GM19238 (cell line): Measurements from ENCODE around the gene COL4A3.

Source experiments
- DNase-seq: peaks from one replicate; pipeline ENCODE4 v3.0.0; 2011; ENCODE audit warnings: low spot score; ENCODE audit not compliant: insufficient read length

Gene COL4A3

DNA sequence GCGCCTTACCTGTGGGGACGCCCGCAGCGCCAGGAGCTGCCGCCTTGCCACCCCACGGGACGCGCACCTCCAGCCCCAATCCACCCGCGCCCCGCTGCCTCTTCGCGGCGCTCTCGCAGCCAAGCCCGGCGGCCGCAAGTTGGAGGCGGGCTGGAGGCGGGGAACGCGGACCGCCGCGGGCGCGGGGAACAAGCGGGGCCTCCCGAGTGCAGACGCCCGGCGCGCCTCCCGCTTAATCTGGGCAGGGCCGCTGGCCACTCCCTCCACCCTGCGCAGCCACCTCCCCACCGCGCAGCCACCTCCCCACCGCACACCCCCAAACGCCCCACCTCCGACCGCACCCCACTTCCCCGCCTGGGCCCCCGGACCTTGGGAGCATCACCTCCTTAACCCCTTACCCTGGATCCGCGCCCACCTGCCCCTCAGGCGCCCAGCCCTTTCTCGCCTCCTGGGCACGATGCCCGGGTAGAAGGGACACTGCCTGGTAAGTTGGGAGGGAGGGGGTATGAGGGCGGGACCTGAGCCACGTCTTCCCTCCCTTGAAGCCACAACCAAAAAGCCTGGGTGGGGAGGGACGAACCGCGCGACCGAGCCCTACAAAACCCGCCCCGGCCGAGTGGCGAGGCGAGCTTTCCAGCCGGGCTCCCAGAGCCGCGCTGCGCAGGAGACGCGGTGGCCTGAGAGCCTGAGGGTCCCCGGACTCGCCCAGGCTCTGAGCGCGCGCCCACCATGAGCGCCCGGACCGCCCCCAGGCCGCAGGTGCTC, at the start of gene COL4A3, which contains the start of gene COL4A4:
COL4A3 (plus strand) TSS at position 627 of the 765 bp plus-strand sequence; CDS start at position 730, 103 bp downstream.
COL4A4 (minus strand) TSS at position 208 of the 765 bp plus-strand sequence. CDS start 16,722 bp downstream, outside the sequence.
- no peak for DNase-seq

DNA sequence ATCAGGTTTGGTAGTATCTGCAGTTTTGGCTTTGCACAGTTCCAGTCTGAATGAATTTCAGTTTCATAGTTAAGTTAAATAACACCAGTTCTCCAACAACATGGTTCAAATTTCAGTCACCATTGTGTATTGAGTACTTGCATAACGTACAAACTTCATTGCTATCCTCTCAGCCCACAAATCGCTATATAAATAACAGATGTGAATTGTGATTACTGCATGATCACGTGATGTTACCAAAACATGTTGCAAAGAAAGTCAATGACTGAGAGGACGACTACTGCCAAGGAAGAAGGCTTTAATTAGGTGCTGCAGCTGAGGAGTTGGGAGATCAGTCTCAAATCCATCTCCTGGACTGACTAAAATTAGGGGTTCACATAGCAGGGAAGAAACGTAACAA, 48.7 kb upstream of the COL4A3 start:
- DNase-seq, result no peak

DNA sequence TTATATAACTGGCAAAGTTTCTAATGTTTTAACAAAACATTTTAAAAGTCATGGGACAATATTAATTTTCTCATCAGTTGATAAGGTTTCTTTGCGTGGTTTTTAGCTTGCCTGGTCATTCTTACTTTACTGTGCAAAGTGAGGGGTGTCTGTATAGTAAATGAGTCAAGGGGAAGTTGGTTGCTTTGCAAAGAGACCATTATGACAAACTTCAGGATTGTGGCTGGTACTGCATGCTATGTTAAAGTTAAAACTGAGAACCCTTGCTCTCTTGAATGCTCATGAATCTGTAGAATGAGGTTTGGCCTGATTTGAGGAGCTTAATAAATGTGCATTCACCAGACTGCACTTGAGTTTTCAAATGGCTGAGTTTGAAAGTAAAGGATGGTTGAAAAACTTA, 47.4 kb upstream of the COL4A3 start:
- DNase-seq, result no peak

DNA sequence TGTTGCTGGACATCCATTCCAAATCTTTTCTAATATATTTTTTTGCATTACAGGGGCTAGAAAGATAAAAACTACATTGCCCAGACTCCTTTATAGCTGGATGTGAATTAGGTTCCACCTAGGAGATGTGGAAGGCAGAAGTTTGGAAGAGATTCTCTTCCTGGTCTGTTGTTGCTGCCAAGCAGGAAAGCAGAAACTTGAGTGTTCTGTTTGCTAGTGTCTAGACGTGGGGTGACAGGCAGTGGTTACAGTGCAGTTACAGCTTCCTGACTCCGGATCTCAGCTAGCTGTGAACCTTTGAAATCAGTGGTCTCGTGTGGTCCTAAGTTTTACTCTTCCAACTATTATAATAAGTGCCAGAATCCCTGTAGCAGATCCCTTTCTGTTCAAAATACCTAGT, 46.6 kb upstream of the COL4A3 start:
- DNase-seq, result no peak

DNA sequence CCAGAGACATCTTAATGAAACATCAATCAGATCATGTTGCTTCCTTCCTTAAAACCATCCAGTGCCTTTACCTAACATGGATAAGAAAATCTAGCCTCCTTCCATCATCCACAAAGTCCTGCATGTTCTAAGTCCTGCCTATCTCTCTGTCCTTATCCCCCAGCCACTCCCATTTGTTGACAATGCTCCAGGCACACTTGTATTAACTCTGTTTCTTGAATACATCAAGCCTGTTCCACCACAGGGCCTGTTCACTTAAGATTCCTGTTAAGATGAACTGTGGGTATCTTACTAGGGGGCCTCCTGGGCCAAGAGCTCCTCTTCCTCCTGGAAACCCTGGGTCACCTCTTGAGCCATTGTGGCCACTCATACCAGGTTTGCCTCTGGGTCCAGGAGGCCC, 46.1 kb upstream of the COL4A3 start:
- no peak for DNase-seq

DNA sequence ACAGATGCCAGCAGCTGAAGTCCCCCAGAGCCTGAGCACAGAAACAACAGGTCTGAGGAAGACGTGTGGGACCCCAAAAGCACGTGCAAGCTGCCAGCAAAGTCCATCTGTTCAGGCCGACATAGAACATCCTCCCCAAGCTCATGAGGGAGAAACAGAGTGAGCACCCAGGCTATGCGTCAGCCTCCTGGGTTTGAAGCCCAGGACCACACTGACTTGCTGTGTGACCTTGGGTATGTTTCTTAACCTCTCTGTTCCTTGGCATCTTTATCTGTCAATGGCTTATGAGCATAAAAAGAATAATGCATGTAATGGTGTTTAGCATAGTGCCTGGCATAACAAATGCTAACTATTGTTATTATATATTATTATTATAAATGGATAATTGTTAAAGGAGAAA, 40.7 kb upstream of the COL4A3 start:
- no peak for DNase-seq

DNA sequence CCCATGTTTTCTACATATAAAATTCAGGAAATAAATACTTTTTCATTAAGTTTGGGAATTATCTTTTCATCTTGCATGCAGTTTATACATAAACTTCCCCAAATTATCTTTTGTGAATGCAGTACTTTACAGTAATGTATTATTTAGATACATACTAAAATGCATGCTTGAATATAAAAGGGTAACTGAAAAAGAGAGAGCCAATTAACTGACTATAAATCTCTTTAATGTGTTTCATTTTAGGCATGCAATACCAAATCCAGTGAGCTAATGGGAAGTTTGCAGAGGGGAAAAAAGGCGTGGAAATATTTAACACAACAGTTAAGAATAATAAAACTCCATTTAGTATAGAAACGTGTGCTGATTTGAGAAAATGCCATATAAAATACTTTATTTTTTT, 39.6 kb upstream of the COL4A3 start:
- DNase-seq, result no peak

DNA sequence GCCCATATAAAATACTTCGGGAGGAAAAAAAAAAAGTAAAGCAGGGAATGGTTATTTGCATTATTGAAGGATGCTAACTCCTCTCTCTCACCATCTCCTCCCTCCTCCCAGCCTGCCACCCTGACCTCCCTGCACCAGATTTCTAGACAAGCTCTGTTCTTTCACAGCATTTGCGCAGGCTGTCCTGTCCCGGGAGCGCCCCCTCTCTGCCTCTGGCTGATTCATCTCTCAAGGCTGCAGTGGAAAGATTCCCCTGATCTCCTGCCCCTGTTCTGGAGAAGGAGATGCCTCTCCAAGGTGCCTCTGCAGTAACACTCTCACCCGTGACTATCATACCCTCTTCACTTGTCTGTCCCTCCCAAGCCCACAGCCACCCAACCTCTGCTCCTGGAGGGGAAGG, 38.9 kb upstream of the COL4A3 start:
- no peak for DNase-seq

DNA sequence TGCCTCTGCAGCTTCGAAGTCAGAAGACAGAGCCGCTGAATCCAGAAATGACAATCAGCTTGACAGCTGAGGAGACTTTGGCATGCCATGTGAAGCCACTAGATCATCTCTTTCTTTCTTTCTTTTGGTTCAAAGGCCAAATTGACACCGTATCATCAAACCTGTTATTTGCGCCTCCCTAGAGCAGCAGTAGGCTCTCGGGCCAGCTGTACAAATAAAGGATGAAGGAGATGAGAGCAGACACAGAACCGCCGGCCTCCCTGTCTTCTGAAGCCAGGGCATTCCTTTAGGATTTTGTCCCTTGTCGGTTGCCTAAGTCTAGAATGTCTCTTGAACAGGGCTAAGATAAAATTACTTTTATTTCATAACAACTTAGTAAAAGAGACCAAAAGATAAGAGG, 37.2 kb upstream of the COL4A3 start:
- DNase-seq, result no peak

DNA sequence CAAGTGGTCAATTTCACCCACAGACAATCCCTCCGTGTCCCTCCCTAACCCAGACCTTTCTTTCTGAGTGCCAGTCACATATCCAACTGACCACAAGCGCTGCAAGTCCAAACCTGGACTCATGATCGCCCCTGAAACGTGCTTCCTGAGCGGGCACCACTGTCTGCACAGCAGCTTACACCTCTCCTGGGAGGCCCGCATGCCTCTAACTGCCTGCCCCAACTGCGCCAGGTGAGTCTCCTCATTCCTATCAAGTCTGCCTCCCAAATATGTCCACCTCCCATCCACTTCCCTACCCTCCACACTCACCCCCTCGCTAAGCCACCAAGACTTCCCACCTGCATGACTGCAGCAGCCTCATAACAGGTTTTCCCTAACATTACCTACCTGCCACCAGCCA, 33.8 kb upstream of the COL4A3 start:
- no peak for DNase-seq

DNA sequence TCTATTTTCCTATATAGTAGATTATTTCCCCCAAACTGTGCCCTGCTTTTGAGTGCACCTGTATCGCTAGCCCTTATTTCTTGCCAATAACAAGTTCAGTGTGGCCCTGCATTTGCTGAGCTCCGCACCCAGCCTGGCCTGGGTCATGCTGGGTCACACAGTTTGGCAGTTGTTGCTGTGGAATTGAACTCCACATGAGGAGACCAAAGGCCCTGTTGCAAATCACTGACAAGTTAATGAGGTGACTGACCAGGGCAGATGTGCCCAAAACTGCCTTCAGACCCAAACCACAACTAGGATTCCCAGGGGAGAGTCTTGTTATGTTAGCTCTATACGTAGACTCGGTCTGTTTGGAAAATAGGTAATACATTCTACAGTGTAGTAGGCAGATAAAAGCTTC, 31.4 kb upstream of the COL4A3 start:
- no peak for DNase-seq

DNA sequence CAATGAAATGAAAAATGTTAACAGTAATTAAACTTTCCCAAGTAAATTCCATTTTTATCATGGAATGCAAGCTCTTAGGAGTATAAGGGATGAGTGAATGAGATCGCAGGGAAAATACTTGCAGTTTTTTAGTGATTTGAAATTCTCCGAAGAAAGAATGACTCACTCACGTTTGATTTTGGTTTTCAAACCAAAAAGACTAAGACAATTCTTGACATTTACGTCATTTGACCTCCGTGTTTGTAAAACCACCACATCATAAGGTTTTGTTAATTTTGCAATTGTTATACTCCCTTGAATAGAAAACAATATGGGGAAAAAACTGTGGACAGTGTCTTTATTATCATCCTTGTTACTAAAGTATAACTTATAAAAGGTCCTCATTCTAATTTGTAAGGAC, 29.8 kb upstream of the COL4A3 start:
- DNase-seq, result no peak

DNA sequence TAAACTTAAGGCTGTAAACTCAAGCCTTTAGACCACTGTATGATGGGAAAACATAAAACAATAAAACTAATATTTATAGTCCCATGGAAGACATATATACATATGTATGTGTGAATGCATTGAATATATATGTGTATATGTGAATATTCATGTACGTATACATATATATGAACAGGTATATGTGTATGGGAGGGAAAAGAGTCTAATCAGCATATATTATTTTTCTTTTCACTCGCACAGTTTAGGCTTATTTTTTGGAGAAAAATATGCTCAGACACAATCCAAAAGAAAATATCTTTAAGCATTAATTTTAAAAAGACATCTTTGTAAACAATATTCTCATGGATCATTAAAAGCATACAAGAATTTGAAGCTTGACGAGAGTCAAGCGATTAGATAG, 23.1 kb upstream of the COL4A3 start:
- no peak for DNase-seq

DNA sequence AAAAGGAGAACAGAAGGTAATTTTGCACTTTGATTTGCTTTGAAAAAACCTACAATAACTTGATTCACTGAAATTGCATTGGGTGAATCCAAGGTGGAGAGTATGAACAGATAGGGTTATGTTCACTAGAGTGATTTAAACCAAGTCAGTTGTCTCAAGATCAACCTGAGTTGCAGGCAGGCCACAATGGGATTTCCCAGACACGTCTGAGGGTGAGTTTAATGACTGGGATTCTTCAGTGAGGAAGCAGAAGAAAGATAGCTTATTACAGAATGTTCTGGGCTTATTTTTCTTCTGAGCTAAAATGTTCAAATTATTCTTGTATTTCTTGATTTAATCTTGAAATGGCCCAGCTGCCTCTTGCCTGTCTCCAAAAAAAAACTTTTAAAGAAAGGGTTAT, 20.5 kb upstream of the COL4A3 start:
- no peak for DNase-seq

DNA sequence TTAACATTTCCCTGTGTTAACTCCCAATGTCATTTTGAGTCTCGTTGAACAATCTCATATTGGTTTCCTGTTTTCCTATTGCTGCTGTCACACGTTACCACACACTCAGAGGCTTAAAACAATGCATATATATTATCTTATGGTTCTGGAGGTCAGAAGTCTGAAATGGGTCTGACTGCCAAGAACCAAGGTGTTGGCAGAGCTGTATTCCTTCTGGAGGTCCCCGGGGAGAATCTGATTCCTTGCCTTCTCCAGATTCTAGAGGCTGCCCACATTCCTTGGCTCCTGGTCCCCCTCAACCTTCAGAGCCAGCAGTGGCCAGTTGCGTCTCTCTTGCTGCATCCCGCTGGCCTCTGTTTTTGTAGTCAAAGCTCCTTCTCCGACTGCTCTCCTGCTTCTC, 18.0 kb upstream of the COL4A3 start:
- DNase-seq, result no peak

DNA sequence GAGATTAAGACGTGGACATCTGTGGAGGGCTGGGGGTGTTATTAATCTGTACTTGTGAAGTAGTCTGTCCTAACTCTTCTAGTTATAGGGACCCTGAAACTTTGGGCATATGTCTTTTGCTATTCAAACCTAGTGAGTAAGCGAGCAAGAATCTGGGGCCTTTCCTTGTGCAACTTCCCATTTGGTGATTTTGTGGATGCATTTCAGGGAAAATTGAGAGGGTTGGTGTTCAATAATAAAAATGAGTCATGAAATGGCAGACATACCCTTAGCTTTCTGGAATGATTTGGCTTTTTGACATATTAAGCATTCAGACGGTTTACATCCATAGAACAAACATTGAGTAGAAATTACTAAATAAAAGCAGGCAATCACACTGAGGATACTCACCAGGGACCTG, 17.4 kb upstream of the COL4A3 start:
- DNase-seq, result no peak

DNA sequence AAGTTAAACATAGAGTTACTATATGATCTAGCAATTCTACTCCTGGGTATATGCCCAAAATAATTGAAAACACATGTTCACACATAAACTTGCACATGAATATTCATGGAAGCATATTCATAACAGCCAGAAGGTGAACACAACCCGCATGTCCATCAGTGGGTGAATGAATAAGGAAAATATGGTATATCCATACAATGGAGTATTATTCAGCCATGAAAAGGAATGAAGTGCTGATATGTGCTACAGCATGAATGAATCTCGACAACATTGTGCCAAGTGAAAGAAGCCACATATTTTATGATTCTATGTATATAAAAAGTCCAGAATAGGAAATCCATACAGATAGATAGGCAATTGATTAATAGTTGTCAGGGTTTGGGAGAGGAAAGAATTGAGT, 16.3 kb upstream of the COL4A3 start:
- DNase-seq, result no peak

DNA sequence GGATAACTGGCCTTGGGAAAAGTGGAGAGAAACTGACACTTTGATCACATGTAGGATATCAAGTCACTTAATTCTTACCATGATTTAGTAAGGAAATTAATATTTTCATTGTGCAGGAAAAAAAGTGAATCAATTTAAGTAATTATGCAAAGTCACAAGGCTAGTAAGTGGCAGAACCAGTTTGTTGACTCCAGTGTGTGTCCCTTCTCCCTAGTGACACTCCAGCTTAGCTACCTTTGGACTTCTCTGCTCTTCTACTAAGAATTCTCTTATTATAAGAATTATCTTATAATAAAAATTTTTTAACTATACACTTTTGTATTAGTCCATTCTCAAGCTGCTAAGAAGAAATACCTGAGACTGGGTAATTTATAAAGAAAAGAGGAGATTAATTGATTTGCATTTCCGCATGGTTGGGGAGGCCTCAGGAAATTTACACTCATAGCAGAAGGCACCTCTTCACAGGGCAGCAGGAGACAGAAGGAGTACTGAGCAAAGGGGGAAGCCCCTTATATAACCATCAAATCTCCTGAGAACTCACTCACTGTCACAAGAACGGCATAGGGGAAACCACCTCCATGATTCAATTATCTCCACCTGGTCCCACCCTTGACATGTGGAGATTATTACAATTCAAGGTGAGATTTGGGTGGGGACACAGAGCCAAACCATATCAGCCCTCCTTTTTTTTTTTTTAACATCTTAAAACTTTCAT, 14.0 kb upstream of the COL4A3 start:
- DNase-seq, result no peak

DNA sequence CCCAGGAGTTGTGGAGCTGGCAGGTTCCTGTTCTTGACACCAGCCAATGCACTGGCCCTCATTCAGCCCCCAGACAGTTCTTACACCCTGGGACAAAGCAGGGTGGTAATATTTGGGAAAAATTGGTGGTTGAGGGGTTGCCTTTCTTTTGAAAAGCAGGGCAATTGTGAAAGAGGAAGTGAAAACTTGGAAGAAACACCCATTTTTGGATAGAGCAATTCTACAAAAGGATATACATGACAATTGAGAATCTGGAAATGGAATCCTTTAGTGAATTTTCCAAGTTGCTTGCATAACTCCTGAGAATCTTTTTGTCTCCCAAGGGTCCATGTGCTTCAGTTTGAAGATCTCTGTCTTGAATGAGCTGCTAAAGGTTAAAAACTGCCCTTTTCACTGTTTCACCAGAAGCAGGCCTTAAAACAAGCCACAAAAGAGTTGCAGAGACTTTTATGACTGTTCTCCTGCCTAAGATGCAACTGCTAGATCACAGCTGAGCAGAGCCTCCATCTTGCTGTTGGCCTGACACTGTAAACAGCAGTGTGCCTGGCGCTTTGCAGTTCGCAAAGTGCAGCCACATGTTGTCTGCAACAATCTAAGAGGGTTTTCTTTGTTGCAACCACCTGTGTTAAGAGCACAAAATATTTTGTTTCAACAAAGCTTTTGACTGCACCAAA, 12.2 kb upstream of the COL4A3 start:
- no peak for DNase-seq

DNA sequence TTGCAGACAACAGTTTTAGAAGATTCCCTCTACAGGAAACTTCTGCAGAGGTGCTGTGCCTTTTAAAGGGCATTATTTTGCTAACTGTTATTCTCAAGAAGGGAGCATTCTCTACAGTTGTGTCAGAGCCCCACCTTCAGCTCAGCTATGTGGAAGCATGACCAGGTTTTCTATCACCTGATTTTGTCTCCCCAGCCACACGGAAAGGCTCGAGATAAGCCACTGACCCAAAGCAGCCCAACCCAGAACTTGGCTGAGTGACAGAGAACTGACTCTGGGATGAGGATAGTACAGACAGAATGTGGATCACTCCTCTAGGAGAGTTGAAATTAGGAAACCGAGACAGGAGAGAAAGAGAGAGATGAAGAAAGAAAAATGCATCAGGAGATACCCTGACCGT, 11.1 kb upstream of the COL4A3 start:
- no peak for DNase-seq

DNA sequence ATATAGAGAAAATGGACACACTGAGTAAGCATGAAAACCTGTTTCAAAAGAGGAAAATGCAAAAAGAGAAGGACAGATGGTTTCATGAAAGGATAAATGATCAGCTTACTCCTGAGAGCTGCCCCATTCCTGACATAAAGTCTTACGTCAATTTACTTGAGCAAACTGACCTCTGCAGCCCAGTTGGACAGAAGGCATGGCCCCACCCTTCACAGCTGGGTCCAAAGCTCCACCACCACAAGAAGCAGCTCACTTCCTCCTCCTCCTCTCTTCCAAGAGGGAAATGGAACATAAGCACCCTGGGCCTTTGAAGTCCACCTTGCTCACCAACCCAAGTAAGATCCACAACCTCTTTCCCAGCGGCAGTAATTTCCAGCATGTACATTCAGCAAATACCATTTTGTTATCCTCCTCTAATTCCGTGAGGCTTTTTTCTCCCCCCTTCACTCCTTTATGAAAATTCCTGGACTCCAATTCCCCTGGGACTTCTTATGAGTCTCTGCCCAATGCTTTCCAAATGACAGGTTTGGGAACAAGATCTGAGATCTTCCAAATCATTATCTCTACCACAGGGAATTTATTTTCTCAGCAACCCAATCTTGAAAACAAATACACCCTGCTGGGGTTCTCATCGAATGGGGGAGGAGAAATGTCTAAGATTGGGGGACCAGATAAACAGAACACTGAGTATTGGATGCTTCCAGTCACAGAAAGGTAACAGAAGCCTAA, 10.5 kb upstream of the COL4A3 start:
- DNase-seq, result no peak
